HEK293T (cell line): Measurements from ENCODE around the gene IL1RN.

ENCODE experiments used
- CTCF ChIA-PET: fragments of 350-600 bp; formaldehyde crosslinking; extraction: SDS; loops from one replicate; lab custom pipeline; 2021; ENCODE audit warnings: antibody characterized with exemption, inconsistent platforms; lab: Yijun Ruan, JAX
- POLR2A ChIA-PET: fragments of 350-600 bp; formaldehyde crosslinking; extraction: SDS; loops from one replicate; lab custom pipeline; 2020; ENCODE audit warnings: antibody characterized with exemption, inconsistent platforms; lab: Yijun Ruan, JAX
- DNase-seq: peaks from one replicate; pipeline ENCODE4 v3.0.0; 2012; ENCODE audit warnings: mixed read lengths; ENCODE audit errors: extremely low spot score
- ARNT ChIP-seq: fragments of 450-650 bp; IDR thresholded peaks from 2 replicates; pipeline ENCODE4 v1.6.1; 2017; ENCODE audit warnings: mild to moderate bottlenecking
- BHLHE40 ChIP-seq: fragments of 450-650 bp; IDR thresholded peaks from 2 replicates; pipeline ENCODE4 v1.6.1; 2016; ENCODE audit warnings: mild to moderate bottlenecking, moderate library complexity, borderline replicate concordance
- CTBP1 ChIP-seq: fragments of 450-650 bp; IDR thresholded peaks from 2 replicates; pipeline ENCODE4 v1.6.1; 2016; ENCODE audit warnings: borderline replicate concordance
- ELF4 ChIP-seq: fragments of 450-650 bp; IDR thresholded peaks from 2 replicates; pipeline ENCODE4 v1.6.1; 2017; ENCODE audit warnings: antibody characterized with exemption
- FOXA1 ChIP-seq: fragments of 450-650 bp; IDR thresholded peaks from 2 replicates; pipeline ENCODE4 v1.6.1; 2016; ENCODE audit warnings: mild to moderate bottlenecking
- FOXK2 ChIP-seq: fragments of 450-650 bp; IDR thresholded peaks from 2 replicates; pipeline ENCODE4 v1.6.1; 2016; ENCODE audit warnings: mild to moderate bottlenecking
- FOXM1 ChIP-seq: fragments of 450-650 bp; IDR thresholded peaks from 2 replicates; pipeline ENCODE4 v1.6.1; 2017; ENCODE audit warnings: mild to moderate bottlenecking, borderline replicate concordance
- HDGF ChIP-seq: fragments of 450-650 bp; IDR thresholded peaks from 2 replicates; pipeline ENCODE4 v1.6.1; 2017; ENCODE audit warnings: antibody characterized with exemption, borderline replicate concordance
- L3MBTL2 ChIP-seq: fragments of 450-650 bp; conservative IDR thresholded peaks from 2 replicates; pipeline ENCODE4 v1.6.1; 2016; ENCODE audit warnings: mild to moderate bottlenecking
- LEF1 ChIP-seq: fragments of 450-650 bp; IDR thresholded peaks from 2 replicates; pipeline ENCODE4 v1.6.1; 2017; ENCODE audit warnings: mild to moderate bottlenecking, borderline replicate concordance
- NFRKB ChIP-seq: fragments of 450-650 bp; IDR thresholded peaks from 2 replicates; pipeline ENCODE4 v1.6.1; 2016; ENCODE audit warnings: mild to moderate bottlenecking, moderate library complexity
- SP1 ChIP-seq: fragments of 450-650 bp; IDR thresholded peaks from 2 replicates; pipeline ENCODE4 v1.6.1; 2017
- SUZ12 ChIP-seq: fragments of 450-650 bp; IDR thresholded peaks from 2 replicates; pipeline ENCODE4 v1.6.1; 2016; ENCODE audit warnings: mild to moderate bottlenecking
- TARDBP ChIP-seq: fragments of 450-650 bp; IDR thresholded peaks from 2 replicates; pipeline ENCODE4 v1.6.1; 2016
- ZNF384 ChIP-seq: fragments of 450-650 bp; IDR thresholded peaks from 2 replicates; pipeline ENCODE4 v1.6.1; 2016
- TF ChIP-seq, protein P1 (sequence below): fragments of 450-650 bp; IDR thresholded peaks from 2 replicates; pipeline ENCODE4 v1.6.1; 2016

Gene IL1RN

GRCh38 chr2:113118263-113118657 is 9.1 kb upstream of the IL1RN start:
- CTCF ChIA-PET: interaction anchor here (0.6 to 1.9 kb wide), 2 partner anchors 19 to 41 kb away, joined by 3 to 7 read pairs; no protein-coding TSS in a partner anchor
- no peak for DNase-seq
- POLR2A ChIA-PET: no interaction called here
- TF ChIP-seq LEF1 (no peak), FOXK2 (no peak), L3MBTL2 (no peak), ELF4 (no peak), ZNF384 (no peak), NFRKB (no peak)
- TF ChIP-seq, protein P1, sequence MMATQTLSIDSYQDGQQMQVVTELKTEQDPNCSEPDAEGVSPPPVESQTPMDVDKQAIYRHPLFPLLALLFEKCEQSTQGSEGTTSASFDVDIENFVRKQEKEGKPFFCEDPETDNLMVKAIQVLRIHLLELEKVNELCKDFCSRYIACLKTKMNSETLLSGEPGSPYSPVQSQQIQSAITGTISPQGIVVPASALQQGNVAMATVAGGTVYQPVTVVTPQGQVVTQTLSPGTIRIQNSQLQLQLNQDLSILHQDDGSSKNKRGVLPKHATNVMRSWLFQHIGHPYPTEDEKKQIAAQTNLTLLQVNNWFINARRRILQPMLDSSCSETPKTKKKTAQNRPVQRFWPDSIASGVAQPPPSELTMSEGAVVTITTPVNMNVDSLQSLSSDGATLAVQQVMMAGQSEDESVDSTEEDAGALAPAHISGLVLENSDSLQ: no peak

DNA sequence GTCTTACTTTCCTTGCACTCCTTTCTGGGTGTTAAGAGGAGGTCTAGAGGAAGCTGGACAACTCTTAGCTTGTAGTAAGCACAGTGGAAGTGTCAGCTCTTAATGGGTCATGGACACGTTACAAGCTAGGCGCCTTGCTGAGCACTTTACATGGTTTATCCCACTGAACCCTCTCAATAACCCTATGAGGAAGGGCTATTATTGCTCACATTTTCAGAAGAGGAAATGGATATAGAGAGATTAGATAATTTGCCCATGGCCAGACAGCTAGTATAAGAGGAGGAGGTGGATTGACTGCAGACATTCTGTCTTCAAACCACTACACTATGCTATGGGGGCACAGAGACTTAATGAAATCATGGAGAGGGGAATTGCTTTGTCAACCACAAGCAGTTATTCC is 8.3 kb upstream of the IL1RN start:
- POLR2A ChIA-PET: no interaction called here
- no peak for DNase-seq
- CTCF ChIA-PET: interaction anchor here (0.6 to 1.9 kb wide), 3 partner anchors 18 to 191 kb away, joined by 3 to 7 read pairs (median 3); no protein-coding TSS in a partner anchor
- TF ChIP-seq BHLHE40 (no peak), HDGF (no peak), CTBP1 (no peak), FOXK2 (no peak), FOXM1 (no peak), L3MBTL2 (no peak), SUZ12 (no peak), ZNF384 (no peak), SP1 (no peak), FOXA1 (no peak), ELF4 (no peak), TARDBP (no peak)
- TF ChIP-seq, protein P1: no peak

DNA sequence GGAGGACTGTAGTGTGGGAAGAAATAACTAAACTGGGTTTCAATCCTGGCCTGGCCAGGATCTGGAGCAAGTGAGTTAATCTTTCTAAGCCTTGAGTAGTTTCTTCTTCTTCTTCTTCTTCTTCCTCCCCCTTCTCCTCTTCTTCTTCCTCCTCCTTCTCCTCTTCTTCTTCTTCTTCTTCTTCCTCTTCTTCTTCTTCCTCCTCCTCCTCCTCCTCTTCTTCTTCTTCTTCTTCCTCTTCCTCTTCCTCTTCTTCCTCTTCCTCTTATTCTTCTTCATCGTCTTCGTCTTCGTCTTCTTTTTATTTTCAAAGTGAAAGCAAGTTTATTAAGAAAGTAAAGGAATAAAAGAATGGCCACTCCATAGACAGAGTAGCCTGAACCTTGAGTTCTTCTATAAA is 6.5 kb upstream of the IL1RN start:
- TF ChIP-seq ARNT (no peak), ELF4 (no peak), FOXM1 (no peak), SP1 (no peak), FOXA1 (no peak), BHLHE40 (no peak), TARDBP (no peak)
- POLR2A ChIA-PET: no interaction called here
- CTCF ChIA-PET: interaction anchor here (1.6 kb wide), 1 partner anchor 17 kb away, joined by 4 read pairs; no protein-coding TSS in a partner anchor
- no peak for DNase-seq

DNA sequence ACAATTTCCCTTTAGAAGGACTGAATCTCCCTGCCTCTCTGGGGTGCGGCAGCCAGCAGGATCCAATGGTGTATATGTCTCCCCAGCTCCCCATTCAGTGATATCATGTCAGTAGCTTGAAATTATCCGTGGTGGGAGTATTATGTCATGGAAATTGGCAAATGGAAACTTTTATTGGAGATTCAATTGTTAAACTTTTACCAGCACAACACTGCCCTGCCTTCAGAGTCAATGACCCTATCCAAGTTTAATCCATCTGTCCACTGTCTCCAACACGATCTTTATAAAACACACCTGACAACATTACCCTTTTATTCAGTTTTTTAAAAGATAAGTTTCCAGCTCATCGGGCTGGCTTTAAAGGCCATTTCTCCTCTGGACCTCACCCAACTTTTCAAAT is 5.0 kb upstream of the IL1RN start:
- TF ChIP-seq TARDBP: no peak
- TF ChIP-seq NFRKB: no peak
- TF ChIP-seq SUZ12: no peak
- no peak for TF ChIP-seq L3MBTL2
- no peak for TF ChIP-seq LEF1
- no peak for TF ChIP-seq FOXK2
- no peak for TF ChIP-seq SP1
- TF ChIP-seq BHLHE40: no peak
- TF ChIP-seq, protein P1: no peak
- no peak for TF ChIP-seq CTBP1
- no peak for TF ChIP-seq HDGF
- no peak for TF ChIP-seq ARNT
- ChIA-PET CTCF (interaction anchor here (1.0 kb wide), 1 partner anchor 42 kb away, joined by 4 read pairs; no protein-coding TSS in a partner anchor), POLR2A (no interaction called here)
- DNase-seq: no peak

- TF ChIP-seq FOXK2: no peak
- POLR2A ChIA-PET: no interaction called here
- no peak for DNase-seq
- CTCF ChIA-PET: no interaction called here
These were observed 3.7 kb upstream of the IL1RN start for GRCh38 chr2:113123726-113124125.

GRCh38 chr2:113124181-113124961 is 3.0 kb upstream of the IL1RN start:
- TF ChIP-seq ARNT (no peak), HDGF (no peak), CTBP1 (no peak), SP1 (no peak)
- TF ChIP-seq, protein P1: no peak
- DNase-seq: no peak
- CTCF ChIA-PET: no interaction called here
- POLR2A ChIA-PET: no interaction called here
